ENCODE measurements around the gene CNOT8.

GRCh38 chr5:154881986-154882385 is 23.6 kb downstream of the CNOT8 start:
- TF ChIP-seq POLR2A (IDR thresholded peaks at IDR 0.05) (no peak), EP300 (IDR thresholded peaks at IDR 0.05) (no peak), CTCF (IDR thresholded peaks at IDR 0.05) (no peak), POLR2AphosphoS5 (IDR thresholded peaks at IDR 0.05) (no peak)
